H1 (cell line): ENCODE data around the gene CACNB2. TPM values are rescaled to one million over a fixed set of nuclear protein-coding genes. Genes with fewer than 3 reads are reported as not detected.

Experiments used
- CTCF ChIA-PET: fragments of 300-600 bp; sonication (Branson Sonifier 250); formaldehyde crosslinking; loops from one replicate; lab custom pipeline; 2021; ENCODE audit not compliant: partially characterized antibody; lab: Charles Lee
- POLR2A ChIA-PET: fragments of 300-600 bp; sonication (Branson Sonifier 250); formaldehyde crosslinking; loops from one replicate; lab custom pipeline; 2021; ENCODE audit warnings: inconsistent platforms; ENCODE audit not compliant: partially characterized antibody; lab: Charles Lee
- DNase-seq, 2 experiments: peaks; one replicate each; pipeline versions ENCODE4 v3.0.0 to v3.0.0-alpha.2; 2010 to 2022; ENCODE audit warnings: low spot score in 2 of 2, low read depth in 1 of 2, mixed read lengths in 1 of 2
- FAIRE-seq: peaks from 2 replicates; lab custom pipeline; 2011; peaks lifted over from hg19 to GRCh38; lab: Jason Lieb, UNC
- H2AFZ ChIP-seq: 2 replicates; pipeline ENCODE4 v1.8.1; 2012; ENCODE audit warnings: low read length, inconsistent platforms
- H2AK5ac ChIP-seq: 2 replicates; pipeline ENCODE4 v1.6.1; 2013; ENCODE audit warnings: low read depth, low read length
- H2BK120ac ChIP-seq: replicated peaks from 2 replicates; pipeline ENCODE3; 2013; ENCODE audit warnings: low read depth, low read length, inconsistent platforms
- H2BK12ac ChIP-seq: 2 replicates; pipeline ENCODE4 v1.6.1; 2013; ENCODE audit warnings: low read depth, low read length
- H2BK15ac ChIP-seq: 2 replicates; pipeline ENCODE4 v1.6.1; 2013; ENCODE audit warnings: low read length
- H2BK20ac ChIP-seq: 2 replicates; pipeline ENCODE4 v1.6.1; 2013; ENCODE audit warnings: low read length
- H2BK5ac ChIP-seq: 2 replicates; pipeline ENCODE4 v1.6.1; 2013; ENCODE audit warnings: low read depth, low read length
- H3K14ac ChIP-seq: 2 replicates; pipeline ENCODE4 v1.6.1; 2013; ENCODE audit warnings: inconsistent platforms; ENCODE audit not compliant: insufficient read length
- H3K18ac ChIP-seq: 2 replicates; pipeline ENCODE4 v1.6.1; 2013; ENCODE audit warnings: low read length; ENCODE audit errors: extremely low read depth
- H3K23ac ChIP-seq: 2 replicates; pipeline ENCODE4 v1.6.1; 2013; ENCODE audit warnings: inconsistent platforms; ENCODE audit not compliant: insufficient read length
- H3K23me2 ChIP-seq: 2 replicates; pipeline ENCODE4 v1.6.1; 2013; ENCODE audit warnings: low read depth, low read length
- H3K27ac ChIP-seq: 2 replicates; pipeline ENCODE4 v1.6.1; 2011; ENCODE audit warnings: low read depth, low read length, inconsistent platforms
- H3K27me3 ChIP-seq, 4 experiments: replicated peaks in 1 of 4; 1 replicate in 1 of 4; 2 replicates in 3 of 4; pipeline versions ENCODE4 v1.6.1 to v1.8.1; 2011 to 2013; ENCODE audit warnings: low read length in 3 of 4, mild to moderate bottlenecking in 3 of 4, inconsistent platforms in 2 of 4, mixed read lengths in 2 of 4, moderate library complexity in 1 of 4; ENCODE audit not compliant: control insufficient read depth in 3 of 4, insufficient read depth in 3 of 4; ENCODE audit errors: extremely low read depth in 1 of 4
- H3K36me3 ChIP-seq, 4 experiments: 2 replicates each; pipeline versions ENCODE4 v1.6.1 to v1.8.1; 2011 to 2013; ENCODE audit warnings: mild to moderate bottlenecking in 4 of 4, low read length in 3 of 4, moderate library complexity in 2 of 4, control low read depth in 1 of 4, inconsistent platforms in 1 of 4; ENCODE audit not compliant: insufficient read depth in 4 of 4, control insufficient read depth in 2 of 4
- H3K4ac ChIP-seq: replicated peaks from 2 replicates; pipeline ENCODE3; 2013; ENCODE audit warnings: low read length, low read depth, mixed read lengths, inconsistent platforms; ENCODE audit not compliant: insufficient read length
- H3K4me1 ChIP-seq, 4 experiments: replicated peaks in 1 of 4; 1 replicate in 1 of 4; 2 replicates in 3 of 4; pipeline versions ENCODE4 v1.6.1 to v1.8.1; 2011 to 2013; ENCODE audit warnings: low read length in 3 of 4, inconsistent platforms in 2 of 4, mixed read lengths in 1 of 4; ENCODE audit not compliant: insufficient read depth in 4 of 4, control insufficient read depth in 3 of 4
- H3K4me2 ChIP-seq, 2 experiments: 2 replicates each; pipeline versions ENCODE4 v1.6.1 to v1.8.1; 2011 to 2013; ENCODE audit warnings: low read depth in 2 of 2, low read length in 2 of 2, control low read depth in 1 of 2, inconsistent platforms in 1 of 2, mild to moderate bottlenecking in 1 of 2; ENCODE audit not compliant: insufficient read depth in 1 of 2
- H3K4me3 ChIP-seq, 4 experiments: fragments of 200-600, 300-600 bp in 1 of 4; sonication (generic), shearing (Covaris generic), sonication (Bioruptor Twin) in 1 of 4; 2 replicates each; pipeline versions ENCODE4 v1.5.1 to v1.8.1; 2011 to 2016; ENCODE audit warnings: low read length in 4 of 4, low read depth in 3 of 4, control low read depth in 2 of 4, inconsistent platforms in 2 of 4, mild to moderate bottlenecking in 2 of 4, mixed read lengths in 1 of 4, moderate library complexity in 1 of 4; ENCODE audit not compliant: insufficient read depth in 2 of 4; ENCODE audit errors: extremely low read depth in 1 of 4
- H3K56ac ChIP-seq: replicated peaks from 2 replicates; pipeline ENCODE3; 2013; ENCODE audit warnings: low read depth, mild to moderate bottlenecking, mixed read lengths, low read length, inconsistent platforms; ENCODE audit not compliant: insufficient read length
- H3K79me1 ChIP-seq: 2 replicates; pipeline ENCODE4 v1.6.1; 2013; ENCODE audit warnings: low read depth, low read length, control low read depth
- H3K79me2 ChIP-seq, 2 experiments: 2 replicates each; pipeline versions ENCODE4 v1.6.1 to v1.8.1; 2012 to 2013; ENCODE audit warnings: low read length in 2 of 2, mild to moderate bottlenecking in 2 of 2, inconsistent platforms in 1 of 2; ENCODE audit not compliant: insufficient read depth in 2 of 2, control insufficient read depth in 1 of 2
- H3K9ac ChIP-seq, 4 experiments: replicated peaks in 1 of 4; 1 replicate in 1 of 4; 2 replicates in 3 of 4; pipeline versions ENCODE4 v1.6.1 to v1.8.1; 2011 to 2013; ENCODE audit warnings: low read depth in 3 of 4, low read length in 3 of 4, control low read depth in 2 of 4, mild to moderate bottlenecking in 2 of 4, moderate library complexity in 2 of 4, inconsistent platforms in 1 of 4; ENCODE audit errors: extremely low read depth in 1 of 4
- H3K9me3 ChIP-seq, 2 experiments: 2 replicates each; pipeline versions ENCODE4 v1.6.1 to v1.8.1; 2012 to 2013; ENCODE audit warnings: mild to moderate bottlenecking in 2 of 2, moderate library complexity in 2 of 2, control low read depth in 1 of 2, inconsistent platforms in 1 of 2, low read depth in 1 of 2, low read length in 1 of 2, mixed read lengths in 1 of 2; ENCODE audit not compliant: insufficient read depth in 2 of 2
- H4K20me1 ChIP-seq, 2 experiments: replicated peaks in 1 of 2; 2 replicates each; pipeline versions ENCODE3 to v1.8.1; 2011 to 2013; ENCODE audit warnings: inconsistent platforms in 2 of 2, low read length in 2 of 2, mild to moderate bottlenecking in 1 of 2; ENCODE audit not compliant: insufficient read depth in 2 of 2, control insufficient read depth in 1 of 2
- H4K5ac ChIP-seq: 2 replicates; pipeline ENCODE4 v1.6.1; 2013; ENCODE audit warnings: low read length, low read depth, mixed read lengths, inconsistent platforms; ENCODE audit not compliant: insufficient read length
- H4K8ac ChIP-seq: 2 replicates; pipeline ENCODE4 v1.8.0; 2013; ENCODE audit warnings: mild to moderate bottlenecking, moderate library complexity, low read length, inconsistent platforms; ENCODE audit not compliant: insufficient read depth; ENCODE audit errors: extremely low read depth
- H4K91ac ChIP-seq: replicated peaks from 2 replicates; pipeline ENCODE3; 2013; ENCODE audit warnings: low read length, mixed read lengths, inconsistent platforms; ENCODE audit not compliant: insufficient read length
- ASH2L ChIP-seq: fragments of 200-600, 300-600 bp; sonication (generic); IDR thresholded peaks from one replicate; pipeline ENCODE4 v1.7.1; 2017; ENCODE audit warnings: low read length
- ATF3 ChIP-seq: IDR thresholded peaks from 2 replicates; pipeline ENCODE4 v1.6.1; 2011; ENCODE audit warnings: low read depth, mild to moderate bottlenecking, low read length; ENCODE audit not compliant: insufficient read depth
- CBX8 ChIP-seq: fragments of 300-800, 300-1000 bp; sonication (generic); IDR thresholded peaks from 2 replicates; pipeline ENCODE4 v1.7.1; 2016; ENCODE audit warnings: low read depth, low read length, borderline replicate concordance
- CREB1 ChIP-seq: IDR thresholded peaks from 2 replicates; pipeline ENCODE4 v1.6.1; 2012; ENCODE audit warnings: inconsistent platforms
- FOSL1 ChIP-seq: IDR thresholded peaks from 2 replicates; pipeline ENCODE4 v1.6.1; 2011; ENCODE audit warnings: mild to moderate bottlenecking, low read depth, low read length, moderate library complexity; ENCODE audit not compliant: insufficient read depth
- GABPA ChIP-seq: IDR thresholded peaks from 2 replicates; pipeline ENCODE4 v1.6.1; 2011; ENCODE audit warnings: mild to moderate bottlenecking, low read length, moderate library complexity, borderline replicate concordance; ENCODE audit not compliant: insufficient read depth
- HDAC6 ChIP-seq: IDR thresholded peaks from one replicate; pipeline ENCODE4 v1.7.1; 2012; ENCODE audit warnings: low read depth, mild to moderate bottlenecking, inconsistent platforms, low read length, moderate library complexity
- POLR2A ChIP-seq, 2 experiments: IDR thresholded peaks; 1 replicate in 1 of 2; 2 replicates in 1 of 2; pipeline ENCODE4 v1.6.1; 2011; ENCODE audit warnings: low read depth in 2 of 2, low read length in 2 of 2, mild to moderate bottlenecking in 2 of 2; ENCODE audit errors: control extremely low read depth in 1 of 2
- POU5F1 ChIP-seq: IDR thresholded peaks from 2 replicates; pipeline ENCODE4 v1.6.1; 2011; ENCODE audit warnings: low read depth, mild to moderate bottlenecking, low read length, moderate library complexity
- RFX5 ChIP-seq: IDR thresholded peaks from 2 replicates; pipeline ENCODE4 v1.6.1; 2011; ENCODE audit warnings: low read depth, low read length, improper control_type of control experiment, borderline replicate concordance
- RXRA ChIP-seq: IDR thresholded peaks from 2 replicates; pipeline ENCODE4 v1.6.1; 2011; ENCODE audit warnings: low read depth, mild to moderate bottlenecking, low read length, moderate library complexity; ENCODE audit not compliant: insufficient read depth
- SIX5 ChIP-seq: IDR thresholded peaks from 2 replicates; pipeline ENCODE4 v1.6.1; 2011; ENCODE audit warnings: mild to moderate bottlenecking, low read depth, low read length
- USF2 ChIP-seq: IDR thresholded peaks from 2 replicates; pipeline ENCODE4 v1.6.1; 2011; ENCODE audit warnings: low read length, improper control_type of control experiment
- WGBS, 2 experiments: shearing (Covaris generic) in 1 of 2; methylation state at CpG; one replicate each; pipeline versions ENCODE4 v1.1.6 to v1.1.7; 2013 to 2015; ENCODE audit warnings: low lambda C conversion rate in 2 of 2, mixed read lengths in 2 of 2, inconsistent platforms in 1 of 2, low coverage in 1 of 2, missing lambda C conversion rate in 1 of 2; ENCODE audit not compliant: insufficient replicate concordance in 2 of 2, insufficient coverage in 1 of 2, insufficient read length in 1 of 2; ENCODE audit errors: extremely low coverage in 1 of 2, missing lambda C conversion rate in 1 of 2; 5-methylcytosine and 5-hydroxymethylcytosine counted together
- polyA plus RNA-seq, 7 experiments: library from polyadenylated mRNA; depleted of rRNA in 3 of 7; stranded (reverse) in 5 of 7; unstranded in 2 of 7; fragments of >200 nt in 5 of 7; fragments of 200-250 nt in 2 of 7; gene quantifications; 1 replicate in 5 of 7; 2 replicates in 1 of 7; 4 replicates in 1 of 7; pipeline versions ENCODE4 v1.2.1 to v1.2.3, GENCODE V29; 2011 to 2013; ENCODE audit warnings: missing spikeins in 2 of 7, mixed read lengths in 2 of 7
- total RNA-seq: library from RNA; stranded (reverse); fragmentation: NEBNext Ultra II Directional; extraction: Animal tissue kit (Norgen Biotek cat#: 25700); gene quantifications from 2 replicates; pipeline ENCODE4 v1.2.1, GENCODE V29; 2021

Gene CACNB2
- total and polyA plus RNA-seq, 2 of the 8 experiments (the other 6 are each of a cell fraction or from before 2014, with no cell fraction given), result 2.4 to 3.2 TPM

DNA sequence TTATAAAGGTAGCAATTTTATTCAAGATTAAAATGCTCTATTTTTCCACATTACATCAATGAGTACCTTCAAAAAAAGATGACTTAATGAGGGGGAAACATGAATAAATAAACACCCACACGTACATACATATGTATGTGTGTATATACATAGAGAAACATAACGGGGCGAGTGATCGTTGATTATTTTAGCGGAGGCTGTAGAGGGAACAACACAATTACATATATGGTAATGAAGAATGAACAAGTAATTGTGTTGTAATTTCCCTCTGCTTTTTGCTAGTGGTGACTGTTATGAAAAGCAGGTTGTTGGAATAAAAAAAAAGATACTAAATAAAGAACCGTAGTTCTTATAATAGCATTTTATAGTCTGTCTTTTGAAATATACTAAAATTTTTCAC lies 63.2 kb downstream of the CACNB2 start:
- Histone ChIP-seq H2BK12ac (no peak overlapping the region), H3K23me2 (no peaks in the 10 kb centered on the region; the same call in 1 of the 2 replicates), H2BK15ac (no peak overlapping the region), H3K27me3 (peaks cover 0 to 1% (median 0%) of the 10 kb centered on the region in 4 experiments; a peak in 1 of 7 replicates), H2AFZ (no peak overlapping the region), H2AK5ac (no peak overlapping the region), H4K5ac (no peak overlapping the region), H3K4me2 (no peak overlapping the region), H3K4me3 (no peak overlapping the region), H3K18ac (no peak overlapping the region), H3K36me3 (no peaks in the 10 kb centered on the region), H3K79me1 (no peaks in the 10 kb centered on the region), H3K4me1 (no peaks in the 10 kb centered on the region), H2BK20ac (no peak overlapping the region), H2BK120ac (no peak overlapping the region), H4K8ac (no peak overlapping the region), H2BK5ac (no peak overlapping the region), H4K20me1 (no peaks in the 10 kb centered on the region), H3K4ac (no peak overlapping the region), H3K27ac (no peak overlapping the region), H3K56ac (no peak overlapping the region), H3K9ac (no peak overlapping the region), H3K14ac (no peak overlapping the region), H3K9me3 (no peaks in the 10 kb centered on the region), H4K91ac (no peak overlapping the region), H3K79me2 (no peaks in the 10 kb centered on the region), H3K23ac (no peak overlapping the region)
- POLR2A ChIA-PET, result interaction anchor here (0.6 kb wide), 1 partner anchor 132 kb away, joined by 3 read pairs; no protein-coding TSS in a partner anchor
- 84% methylated on average over 6 of the region's 6 CpGs; no CpG with 5 or more reads in 1 of the 2 experiments for WGBS, 2 experiments
- DNase-seq (no peak), FAIRE-seq (no peak)
- CTCF ChIA-PET, result interaction anchor here (0.7 kb wide), 1 partner anchor 10 kb away, joined by 3 read pairs; no protein-coding TSS in a partner anchor
- TF ChIP-seq SIX5, result no peak
- no peak for TF ChIP-seq USF2
- TF ChIP-seq POU5F1, result no peak
- TF ChIP-seq CBX8, result no peak
- no peak for TF ChIP-seq FOSL1
- no peak for TF ChIP-seq POLR2A (IDR thresholded peaks at IDR 0.05; ENCODE audit: control extremely low read depth in 1 of 2, low read depth in 2 of 2, low read length in 2 of 2)
- no peak for TF ChIP-seq ASH2L
- TF ChIP-seq HDAC6, result no peak
- no peak for TF ChIP-seq CREB1
- TF ChIP-seq RFX5, result no peak
- TF ChIP-seq GABPA, result no peak
- no peak for TF ChIP-seq ATF3
- no peak for TF ChIP-seq RXRA
